Measurements from ENCODE around the gene ADRB2.

ADRB2 gene

DNA sequence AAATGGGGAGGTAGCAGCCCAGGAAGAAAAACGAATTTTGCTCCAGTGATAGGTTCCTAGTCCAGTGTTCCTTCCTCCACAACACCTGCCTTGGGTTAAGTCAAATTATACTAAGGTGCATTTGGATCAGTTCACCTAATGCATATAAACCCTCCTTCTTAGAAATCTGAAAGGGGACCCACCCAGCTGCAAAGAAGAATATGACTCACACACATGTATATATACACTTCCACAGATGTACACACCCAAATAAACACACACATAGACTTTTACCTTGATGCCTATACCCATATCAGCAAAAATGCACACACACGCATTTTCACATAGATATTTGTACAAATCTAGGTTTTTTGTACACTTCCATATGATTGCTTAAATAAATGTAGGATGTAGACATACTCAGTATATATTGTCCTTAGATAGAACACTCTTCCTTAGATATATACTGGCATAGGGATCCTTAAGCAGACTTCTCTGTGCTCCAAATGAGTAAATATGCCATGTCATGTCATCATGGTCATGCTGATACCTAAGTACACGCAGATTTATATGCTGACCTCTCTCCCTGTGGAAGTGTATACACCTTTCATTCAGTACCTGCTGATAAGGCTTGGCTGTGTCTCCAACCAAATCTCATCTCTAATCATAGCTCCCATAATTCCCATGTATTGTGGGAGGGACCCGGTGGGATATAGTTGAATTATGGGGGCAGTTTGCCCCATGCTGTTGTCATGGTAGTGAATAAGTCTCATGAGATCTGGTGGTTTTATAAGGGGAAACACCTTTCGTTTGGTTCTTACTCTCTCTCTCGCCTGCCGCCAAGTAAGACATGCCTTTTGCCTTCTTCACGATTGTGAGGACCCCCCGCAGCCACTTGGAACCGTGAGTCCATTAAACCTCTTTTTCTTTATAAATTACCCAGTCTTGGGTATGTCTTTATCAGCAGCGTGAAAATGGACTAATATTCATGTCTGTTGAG is 10.2 kb downstream of the ADRB2 start:
- DNase-seq (ENCODE audit: insufficient read length, low spot score) (no peak), FAIRE-seq (peak; percentile 50)
- TF ChIP-seq TAF1 (IDR thresholded peaks at IDR 0.05; ENCODE audit: low read depth, low read length): no peak

DNA sequence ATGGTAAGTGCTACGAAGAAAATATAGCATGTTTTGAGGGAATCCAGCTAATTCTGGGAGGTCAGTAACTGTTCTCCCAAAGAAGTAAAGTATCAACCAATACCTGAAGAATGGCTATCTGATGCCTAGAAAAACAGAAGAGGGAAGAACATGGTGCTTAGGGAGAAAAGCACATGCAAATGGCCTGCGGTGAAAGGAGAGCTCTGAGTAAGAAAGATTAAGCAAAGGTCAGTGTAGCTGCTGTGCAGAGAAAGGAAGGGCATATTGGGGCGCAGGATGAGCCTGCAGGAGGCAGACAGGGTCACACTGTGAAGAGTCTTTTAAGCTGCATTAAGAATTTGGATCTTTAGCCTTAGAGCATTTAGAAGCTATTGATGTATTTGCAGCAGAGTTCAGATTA is 11.0 kb downstream of the ADRB2 start:
- FAIRE-seq: no peak
- no peak for DNase-seq (ENCODE audit: insufficient read length, low spot score)
- TF ChIP-seq POLR2A (IDR thresholded peaks at IDR 0.05; ENCODE audit: low read depth, low read length): no peak
- TF ChIP-seq TAF1 (IDR thresholded peaks at IDR 0.05; ENCODE audit: low read depth, low read length): no peak
- TF ChIP-seq SPI1 (IDR thresholded peaks at IDR 0.05; ENCODE audit: low read depth, low read length): no peak
- TF ChIP-seq POU2F2 (IDR thresholded peaks at IDR 0.05; ENCODE audit: low read depth, low read length): no peak
- no peak for TF ChIP-seq POLR2AphosphoS5 (IDR thresholded peaks at IDR 0.05; ENCODE audit: low read depth, low read length)

DNA sequence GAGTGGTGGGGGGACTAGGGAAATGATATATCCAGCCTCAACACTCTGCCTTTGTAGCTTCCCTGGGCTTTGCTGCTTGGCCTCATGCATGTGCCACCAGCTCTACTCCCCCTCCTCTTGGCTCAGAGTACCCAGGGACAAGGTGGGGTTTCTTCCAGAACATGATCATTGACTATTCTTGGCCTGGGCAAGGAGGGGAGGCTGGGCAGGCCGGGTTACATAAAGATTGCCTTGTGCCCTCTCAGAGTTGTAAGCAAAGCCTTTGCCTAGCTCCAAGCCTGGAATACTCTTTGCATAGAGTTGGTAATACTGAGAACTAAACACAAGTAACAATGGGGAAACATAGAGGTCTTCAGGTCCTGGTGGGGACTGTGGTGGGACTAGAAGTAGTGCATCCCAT is 11.9 kb downstream of the ADRB2 start:
- no peak for FAIRE-seq

DNA sequence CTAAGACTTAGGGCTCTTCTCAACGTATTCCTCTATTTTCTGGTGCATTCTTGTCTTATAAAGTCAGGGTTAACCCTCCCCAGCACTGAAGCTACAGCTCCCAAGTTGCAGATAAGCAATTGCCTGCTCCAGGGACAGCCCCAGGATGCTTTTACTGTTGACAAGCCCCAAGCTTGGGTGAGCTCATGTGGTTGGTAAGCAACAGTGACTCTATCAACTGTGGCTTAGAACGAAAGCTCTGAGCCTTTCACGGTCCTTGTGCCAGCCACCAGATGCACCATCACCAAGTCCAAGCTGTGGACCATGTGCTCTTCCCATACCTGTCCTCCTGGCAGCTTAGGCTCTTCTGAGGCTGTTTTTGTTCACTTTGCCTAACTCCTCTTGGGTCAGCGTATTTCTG is 13.5 kb downstream of the ADRB2 start:
- TF ChIP-seq POLR2A (IDR thresholded peaks at IDR 0.05; ENCODE audit: low read depth, low read length): no peak
- no peak for TF ChIP-seq TAF1 (IDR thresholded peaks at IDR 0.05; ENCODE audit: low read depth, low read length)
- no peak for TF ChIP-seq POLR2AphosphoS5 (IDR thresholded peaks at IDR 0.05; ENCODE audit: low read depth, low read length)
- TF ChIP-seq SPI1 (IDR thresholded peaks at IDR 0.05; ENCODE audit: low read depth, low read length): no peak
- TF ChIP-seq PAX5 (IDR thresholded peaks at IDR 0.05; ENCODE audit: insufficient read depth, low read length, severe bottlenecking): no peak
- FAIRE-seq (no peak), DNase-seq (ENCODE audit: insufficient read length, low spot score) (no peak)

More for the DNA sequence above, 11.9 kb downstream of the ADRB2 start:
- TF ChIP-seq TAF1 (IDR thresholded peaks at IDR 0.05; ENCODE audit: low read depth, low read length) (no peak), POLR2A (IDR thresholded peaks at IDR 0.05; ENCODE audit: low read depth, low read length) (no peak), POU2F2 (IDR thresholded peaks at IDR 0.05; ENCODE audit: low read depth, low read length) (no peak), POLR2AphosphoS5 (IDR thresholded peaks at IDR 0.05; ENCODE audit: low read depth, low read length) (no peak)
- DNase-seq (ENCODE audit: insufficient read length, low spot score): no peak

DNA sequence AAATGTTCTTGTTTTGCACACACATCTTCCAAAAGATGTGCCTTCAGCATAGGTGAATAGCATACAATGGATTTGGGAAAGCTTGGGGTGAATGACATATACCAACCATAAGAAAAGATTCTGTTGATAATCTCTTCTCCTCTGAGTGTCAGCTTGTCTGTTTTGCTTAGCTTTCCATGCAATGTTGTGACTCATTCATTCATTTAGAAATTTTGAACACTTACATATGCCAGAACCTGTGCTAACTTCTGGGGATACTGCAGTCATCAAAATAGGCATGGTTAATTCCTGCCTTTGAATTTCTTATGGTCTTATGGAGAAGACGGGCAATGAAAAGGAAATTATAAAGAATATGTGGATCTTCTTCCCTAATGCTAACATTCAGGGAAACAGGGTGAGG is 14.1 kb downstream of the ADRB2 start:
- no peak for FAIRE-seq
- TF ChIP-seq TAF1 (IDR thresholded peaks at IDR 0.05; ENCODE audit: low read depth, low read length): no peak
- no peak for TF ChIP-seq POLR2A (IDR thresholded peaks at IDR 0.05; ENCODE audit: low read depth, low read length)
- no peak for TF ChIP-seq POU2F2 (IDR thresholded peaks at IDR 0.05; ENCODE audit: low read depth, low read length)
- TF ChIP-seq POLR2AphosphoS5 (IDR thresholded peaks at IDR 0.05; ENCODE audit: low read depth, low read length): no peak
- TF ChIP-seq SPI1 (IDR thresholded peaks at IDR 0.05; ENCODE audit: low read depth, low read length): no peak
- TF ChIP-seq PAX5 (IDR thresholded peaks at IDR 0.05; ENCODE audit: insufficient read depth, low read length, severe bottlenecking): no peak
- DNase-seq (ENCODE audit: insufficient read length, low spot score): no peak

DNA sequence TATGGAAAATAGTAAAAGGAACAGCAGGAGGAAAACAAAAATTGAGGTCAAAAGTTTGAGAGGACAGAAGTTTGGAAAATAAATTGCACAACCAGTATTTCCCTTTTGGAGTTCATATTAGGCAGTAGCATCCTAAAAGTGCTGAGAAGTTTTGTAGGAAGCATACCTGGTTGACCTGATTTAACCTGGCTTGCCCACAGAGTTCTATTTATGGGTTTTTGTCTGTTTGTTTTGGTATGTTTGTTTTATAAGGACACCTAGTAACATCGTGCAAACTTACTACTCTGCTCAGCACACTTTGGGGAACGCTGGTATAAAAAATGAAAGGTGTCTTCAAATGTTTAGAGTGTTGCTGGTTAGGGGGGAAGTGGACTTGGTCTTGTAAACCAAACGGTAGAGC is 15.1 kb downstream of the ADRB2 start:
- DNase-seq (ENCODE audit: insufficient read length, low spot score) (no peak), FAIRE-seq (no peak)
- no peak for TF ChIP-seq POLR2A (IDR thresholded peaks at IDR 0.05; ENCODE audit: low read depth, low read length)
- TF ChIP-seq TAF1 (IDR thresholded peaks at IDR 0.05; ENCODE audit: low read depth, low read length): no peak
- no peak for TF ChIP-seq POU2F2 (IDR thresholded peaks at IDR 0.05; ENCODE audit: low read depth, low read length)
- no peak for TF ChIP-seq POLR2AphosphoS5 (IDR thresholded peaks at IDR 0.05; ENCODE audit: low read depth, low read length)
- TF ChIP-seq PAX5 (IDR thresholded peaks at IDR 0.05; ENCODE audit: insufficient read depth, low read length, severe bottlenecking): no peak
- TF ChIP-seq SPI1 (IDR thresholded peaks at IDR 0.05; ENCODE audit: low read depth, low read length): no peak

DNA sequence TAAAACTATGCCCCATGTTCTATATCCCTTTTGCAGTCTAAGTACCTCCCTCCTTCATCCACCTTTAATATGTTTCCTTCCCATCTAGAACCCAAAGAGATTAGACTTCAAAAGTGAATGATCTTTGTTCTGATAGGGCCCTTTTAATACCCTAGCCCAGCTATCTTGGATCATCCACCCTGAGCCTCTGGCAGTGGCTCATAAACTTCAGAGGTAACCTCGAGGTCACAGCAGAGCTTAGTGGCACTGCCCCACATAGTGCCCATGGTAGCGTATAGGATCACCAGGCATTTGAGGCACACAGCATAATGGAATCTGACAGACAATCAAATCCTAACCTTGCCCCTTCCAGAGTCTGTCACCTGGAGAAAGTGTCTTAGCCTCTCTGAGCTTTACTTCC is 15.8 kb downstream of the ADRB2 start:
- FAIRE-seq (no peak), DNase-seq (ENCODE audit: insufficient read length, low spot score) (no peak)
- TF ChIP-seq PAX5 (IDR thresholded peaks at IDR 0.05; ENCODE audit: insufficient read depth, low read length, severe bottlenecking) (no peak), POU2F2 (IDR thresholded peaks at IDR 0.05; ENCODE audit: low read depth, low read length) (no peak), POLR2A (IDR thresholded peaks at IDR 0.05; ENCODE audit: low read depth, low read length) (no peak), TAF1 (IDR thresholded peaks at IDR 0.05; ENCODE audit: low read depth, low read length) (no peak), POLR2AphosphoS5 (IDR thresholded peaks at IDR 0.05; ENCODE audit: low read depth, low read length) (no peak), SPI1 (IDR thresholded peaks at IDR 0.05; ENCODE audit: low read depth, low read length) (no peak)

DNA sequence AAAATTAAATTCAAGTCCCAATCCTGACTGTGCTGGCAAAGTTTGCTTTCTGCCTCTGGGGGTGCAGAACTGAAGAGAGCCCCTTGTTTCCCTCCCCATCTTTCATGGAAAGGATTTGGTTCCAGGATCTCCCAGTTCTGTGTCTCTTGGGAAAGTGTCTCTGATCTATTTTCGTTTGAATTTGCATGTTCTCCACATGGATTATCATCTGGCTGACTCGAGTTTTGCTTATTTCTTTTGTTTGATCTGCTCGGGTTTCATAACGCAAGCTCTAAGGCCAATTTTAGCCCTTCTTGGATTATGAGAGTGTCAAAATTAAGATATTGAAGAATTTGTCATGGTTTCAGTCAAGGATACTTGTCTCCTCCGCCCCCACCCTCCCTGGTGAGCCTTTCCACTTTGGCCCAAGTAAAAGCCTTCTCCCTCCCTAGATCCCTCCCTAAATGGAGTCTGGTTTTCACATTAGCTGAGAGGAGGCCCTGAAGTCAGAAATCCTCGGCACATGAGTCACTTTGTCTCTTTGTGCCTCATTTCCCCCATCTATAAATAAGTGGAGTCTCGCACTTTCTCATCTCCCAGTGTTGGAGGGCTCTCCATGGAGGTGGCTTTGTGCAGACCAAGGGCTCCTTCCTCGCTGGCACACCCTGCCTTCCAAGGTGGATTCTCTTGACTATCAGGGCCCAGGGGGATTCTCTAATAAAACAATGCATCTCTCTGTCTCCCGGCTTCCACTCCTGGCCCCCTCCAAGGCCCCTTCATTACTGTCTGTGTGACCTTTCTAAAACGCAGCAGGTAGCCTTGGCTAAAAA is 17.3 kb downstream of the ADRB2 start:
- FAIRE-seq: peak; percentile 13
- no peak for TF ChIP-seq POU2F2 (IDR thresholded peaks at IDR 0.05; ENCODE audit: low read depth, low read length)
- TF ChIP-seq PAX5 (IDR thresholded peaks at IDR 0.05; ENCODE audit: insufficient read depth, low read length, severe bottlenecking): no peak
- TF ChIP-seq SPI1 (IDR thresholded peaks at IDR 0.05; ENCODE audit: low read depth, low read length): no peak
- TF ChIP-seq TAF1 (IDR thresholded peaks at IDR 0.05; ENCODE audit: low read depth, low read length): no peak
- TF ChIP-seq POLR2AphosphoS5 (IDR thresholded peaks at IDR 0.05; ENCODE audit: low read depth, low read length): no peak
- TF ChIP-seq POLR2A (IDR thresholded peaks at IDR 0.05; ENCODE audit: low read depth, low read length): no peak
- no peak for DNase-seq (ENCODE audit: insufficient read length, low spot score)

DNA sequence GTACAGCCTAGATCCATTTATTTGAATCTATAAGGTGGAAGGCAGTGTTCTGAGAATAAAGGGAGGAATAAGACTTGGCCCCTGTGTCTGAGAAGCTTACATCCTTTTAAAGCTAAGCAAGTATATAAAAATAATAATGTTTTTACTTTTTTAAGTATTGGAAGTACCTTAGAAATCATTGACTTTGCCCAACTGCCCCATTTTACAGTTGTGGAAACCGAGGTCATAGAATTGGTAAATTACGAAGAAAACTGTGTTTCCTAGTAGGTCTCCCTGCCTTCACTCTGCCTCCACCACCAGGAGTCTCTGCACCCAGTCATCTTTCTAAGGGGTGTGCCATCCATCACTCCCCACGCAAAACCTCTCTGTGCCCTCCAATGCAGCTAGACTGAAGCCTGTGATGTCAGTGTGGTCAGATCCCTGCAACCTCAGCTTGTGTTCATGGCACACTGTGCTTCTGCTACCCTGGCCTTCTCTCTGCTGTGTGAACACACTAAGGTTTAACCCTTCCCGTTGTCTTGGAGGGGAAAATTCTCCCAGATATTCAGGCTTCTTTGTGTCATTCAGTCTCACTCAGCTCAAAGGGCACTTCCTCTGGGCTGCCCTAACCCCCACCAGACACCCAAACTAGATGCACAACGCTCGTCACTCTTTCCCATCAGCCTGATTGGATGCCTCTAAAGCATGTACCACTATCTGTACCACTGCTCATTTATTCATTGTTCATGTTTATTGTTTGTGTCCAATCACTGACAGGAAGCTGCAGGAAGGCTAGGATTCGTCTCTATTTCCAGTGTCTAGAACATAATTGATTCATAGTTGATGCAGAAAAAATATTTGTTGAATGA is 18.2 kb downstream of the ADRB2 start:
- no peak for FAIRE-seq
- no peak for DNase-seq (ENCODE audit: insufficient read length, low spot score)
- TF ChIP-seq POLR2A (IDR thresholded peaks at IDR 0.05; ENCODE audit: low read depth, low read length) (no peak), SPI1 (IDR thresholded peaks at IDR 0.05; ENCODE audit: low read depth, low read length) (no peak), POU2F2 (IDR thresholded peaks at IDR 0.05; ENCODE audit: low read depth, low read length) (no peak), PAX5 (IDR thresholded peaks at IDR 0.05; ENCODE audit: insufficient read depth, low read length, severe bottlenecking) (no peak), POLR2AphosphoS5 (IDR thresholded peaks at IDR 0.05; ENCODE audit: low read depth, low read length) (no peak), TAF1 (IDR thresholded peaks at IDR 0.05; ENCODE audit: low read depth, low read length) (no peak)
